Stimulated activated CD4-positive, alpha-beta T cell treated with anti-CD3 and anti-CD28 coated beads, Interleukin-1b, Interleukin-23, amount 100 ng/mL, for 1 hour (primary cell): Measurements from ENCODE around the gene TTC17.
A peak's percentile ranks its signal among the peaks of the same experiment; 100 is the strongest.
"Not testable (repeated sequence)": the region's sequence is repeated elsewhere in the genome, so short reads cannot be mapped to it uniquely, and the experiment has no call there.

Source experiments
- DNase-seq, 2 donors: peaks; one replicate each; pipeline ENCODE4 v3.0.0-alpha.2; 2020; ENCODE audit warnings: low read depth in 2 of 2

The TTC17 gene

GRCh38 chr11:43358801-43359421, at the start of gene TTC17:
TSS of gene TTC17 (plus strand) at chr11:43358920. CDS start at chr11:43358955, 35 bp downstream.
- DNase-seq: peak; percentile 76 to 86

- peak; percentile 74 to 84 for DNase-seq
Observed at GRCh38 chr11:43311791-43312607, 46.7 kb upstream of the TTC17 start, which contains the start of gene API5. TSS of gene API5 (plus strand) at chr11:43311996. CDS start at chr11:43312128, 132 bp downstream.

GRCh38 chr11:43315966-43316365, 42.8 kb upstream of the TTC17 start:
- no peak for DNase-seq

GRCh38 chr11:43316451-43316850, 42.3 kb upstream of the TTC17 start:
- DNase-seq: no peak

GRCh38 chr11:43327987-43328386, 30.7 kb upstream of the TTC17 start:
- no peak for DNase-seq

- DNase-seq: no peak
Observed at GRCh38 chr11:43328482-43328881, 30.2 kb upstream of the TTC17 start.

GRCh38 chr11:43341159-43341558, 17.6 kb upstream of the TTC17 start:
- no peak for DNase-seq

- DNase-seq: not testable (repeated sequence)
Observed at GRCh38 chr11:43351426-43351825, 7.3 kb upstream of the TTC17 start.

GRCh38 chr11:43354311-43354710, 4.4 kb upstream of the TTC17 start:
- DNase-seq: no peak

- DNase-seq: no peak
Observed at GRCh38 chr11:43356336-43356735, 2.4 kb upstream of the TTC17 start.

GRCh38 chr11:43358279-43358800, 380 bp upstream of the TTC17 start:
- no peak for DNase-seq

GRCh38 chr11:43359422-43359818, 700 bp downstream of the TTC17 start:
- DNase-seq: peak in 1 of 2 donors; percentile 1

- no peak for DNase-seq
Observed at GRCh38 chr11:43360361-43361032, 1.8 kb downstream of the TTC17 start.

GRCh38 chr11:43366677-43367076, 8.0 kb downstream of the TTC17 start:
- DNase-seq: no peak

- no peak for DNase-seq
Observed at GRCh38 chr11:43367382-43368178, 8.9 kb downstream of the TTC17 start.

- no peak for DNase-seq
Observed at GRCh38 chr11:43376065-43376464, 17.3 kb downstream of the TTC17 start.

GRCh38 chr11:43376594-43376993, 17.9 kb downstream of the TTC17 start:
- DNase-seq: no peak

GRCh38 chr11:43377389-43377788, 18.7 kb downstream of the TTC17 start:
- no peak for DNase-seq

GRCh38 chr11:43378897-43379296, 20.2 kb downstream of the TTC17 start:
- DNase-seq: no peak

GRCh38 chr11:43381802-43382201, 23.1 kb downstream of the TTC17 start:
- DNase-seq: no peak

GRCh38 chr11:43382614-43383013, 23.9 kb downstream of the TTC17 start:
- no peak for DNase-seq
